OCI-LY7 (cell line): ENCODE data around the gene FGGY. TPM values are rescaled to one million over a fixed set of nuclear protein-coding genes. Genes with fewer than 3 reads are reported as not detected.

Source experiments
- BruUV-seq: library from RNA; stranded (reverse); fragments of 400-500 nt; replicated peaks from 2 replicates; lab custom pipeline; 2021; lab: Mats Ljungman, UMichigan
- CTCF ChIA-PET: fragments of 300-600 bp; sonication (Branson Sonifier 250); formaldehyde crosslinking; loops from one replicate; lab custom pipeline; 2022; ENCODE audit warnings: antibody characterized with exemption; ENCODE audit not compliant: unreplicated experiment; lab: Charles Lee
- POLR2A ChIA-PET: fragments of 300-600 bp; sonication (Branson Sonifier 250); formaldehyde crosslinking; loops from one replicate; lab custom pipeline; 2022; ENCODE audit warnings: antibody characterized with exemption; lab: Charles Lee
- DNase-seq: peaks from one replicate; pipeline ENCODE4 v3.0.0-alpha.2; 2015; ENCODE audit warnings: low spot score
- H2AFZ ChIP-seq: fragments of 200-600 bp; sonication (generic), shearing (Covaris generic); 2 replicates; pipeline ENCODE4 v1.6.1; 2014; ENCODE audit warnings: mild to moderate bottlenecking, antibody characterized with exemption, low read length, moderate library complexity
- H3K27ac ChIP-seq: fragments of 200-600 bp; sonication (generic); 2 replicates; pipeline ENCODE4 v1.5.1; 2014; ENCODE audit warnings: mixed run types, low read depth, mild to moderate bottlenecking, moderate library complexity, low read length, inconsistent platforms; ENCODE audit not compliant: poor library complexity, severe bottlenecking
- H3K36me3 ChIP-seq: fragments of 200-600 bp; sonication (generic); 2 replicates; pipeline ENCODE4 v1.6.1; 2014; ENCODE audit warnings: mild to moderate bottlenecking, antibody characterized with exemption, low read length, moderate library complexity, mixed read lengths; ENCODE audit not compliant: insufficient read depth
- H3K4me1 ChIP-seq: fragments of 200-600 bp; sonication (generic); 2 replicates; pipeline ENCODE4 v1.5.1; 2014; ENCODE audit warnings: mild to moderate bottlenecking, low read length; ENCODE audit not compliant: insufficient read depth, poor library complexity, severe bottlenecking
- H3K4me2 ChIP-seq: fragments of 200-600 bp; sonication (generic); 2 replicates; pipeline ENCODE4 v1.6.1; 2014; ENCODE audit warnings: mild to moderate bottlenecking, low read length
- H3K4me3 ChIP-seq: fragments of 200-600 bp; sonication (generic); 2 replicates; pipeline ENCODE4 v1.5.1; 2014; ENCODE audit warnings: mild to moderate bottlenecking, low read depth, low read length; ENCODE audit not compliant: poor library complexity, severe bottlenecking
- H3K79me2 ChIP-seq: fragments of 200-600 bp; sonication (generic); 2 replicates; pipeline ENCODE4 v1.6.1; 2016; ENCODE audit warnings: low read depth, mild to moderate bottlenecking, low read length, moderate library complexity, mixed read lengths; ENCODE audit not compliant: insufficient read depth
- H3K9me2 ChIP-seq: fragments of 200-600 bp; sonication (generic); 2 replicates; pipeline ENCODE4 v1.6.1; 2016; ENCODE audit warnings: mild to moderate bottlenecking, low read length, mixed read lengths; ENCODE audit not compliant: insufficient read depth
- H3K9me3 ChIP-seq: fragments of 200-600 bp; sonication (generic); 2 replicates; pipeline ENCODE4 v1.6.1; 2014; ENCODE audit warnings: mild to moderate bottlenecking, mixed run types, low read length, mixed read lengths
- H4K20me1 ChIP-seq: fragments of 200-600 bp; sonication (generic); 2 replicates; pipeline ENCODE4 v1.6.1; 2014; ENCODE audit warnings: mild to moderate bottlenecking, antibody characterized with exemption, low read length, moderate library complexity, mixed read lengths; ENCODE audit not compliant: insufficient read depth
- CTCF ChIP-seq: fragments of 200-600 bp; sonication (generic); conservative IDR thresholded peaks from 2 replicates; pipeline ENCODE4 v1.5.1; 2014; ENCODE audit warnings: mild to moderate bottlenecking, antibody characterized with exemption, low read length, moderate library complexity, mixed read lengths
- EZH2phosphoT487 ChIP-seq: fragments of 200-600 bp; sonication (generic); IDR thresholded peaks from 2 replicates; pipeline ENCODE4 v1.6.1; 2018; ENCODE audit warnings: low read depth, borderline replicate concordance, mild to moderate bottlenecking, mixed run types, antibody characterized with exemption, low read length, moderate library complexity, mixed read lengths
- intact Hi-C: fragments of 100-400 bp; cut with micrococcal nuclease; formaldehyde crosslinking; loops from one replicate; pipeline ENCODE4 v1.10.0; 2022; ENCODE audit not compliant: unreplicated experiment
- total RNA-seq, 2 experiments: library from RNA; depleted of rRNA in 1 of 2; stranded (reverse); fragments of >200 nt in 1 of 2; shearing (Covaris generic) in 1 of 2; gene quantifications; 2 replicates each; pipeline ENCODE4 v1.2.3, GENCODE V29; 2014 to 2022

Gene FGGY
- total RNA-seq, 2 experiments from 2014 or later, result 0.63 to 4.5 TPM

- Histone ChIP-seq H3K4me2 (no peak overlapping the region), H3K4me3 (no peak overlapping the region), H3K4me1 (no peaks in the 10 kb centered on the region), H3K79me2 (no peaks in the 10 kb centered on the region), H3K27ac (no peak overlapping the region), H2AFZ (no peak overlapping the region), H3K9me3 (no peaks in the 10 kb centered on the region), H4K20me1 (no peaks in the 10 kb centered on the region), H3K36me3 (no peaks in the 10 kb centered on the region), H3K9me2 (no peaks in the 10 kb centered on the region)
- DNase-seq, result no peak
- POLR2A ChIA-PET, result no interaction called here
- intact Hi-C loops, result no loop called here
- CTCF ChIA-PET, result no interaction called here
- no TSS peak for BruUV-seq
- no peak for TF ChIP-seq EZH2phosphoT487
- no peak for TF ChIP-seq CTCF
Observed at GRCh38 chr1:59635097-59635496, 338.2 kb downstream of the FGGY start.

GRCh38 chr1:59638231-59638711 is 341.4 kb downstream of the FGGY start:
- CTCF ChIA-PET, result no interaction called here
- TF ChIP-seq CTCF (no peak), EZH2phosphoT487 (no peak)
- POLR2A ChIA-PET, result interaction anchor here (0.9 kb wide), 1 partner anchor 122 kb away, joined by 3 read pairs; no protein-coding TSS in a partner anchor
- Histone ChIP-seq H4K20me1 (no peaks in the 10 kb centered on the region), H3K9me3 (no peaks in the 10 kb centered on the region), H3K79me2 (no peaks in the 10 kb centered on the region), H3K9me2 (no peaks in the 10 kb centered on the region), H3K27ac (no peak overlapping the region), H3K4me2 (no peak overlapping the region), H2AFZ (no peak overlapping the region), H3K36me3 (no peaks in the 10 kb centered on the region), H3K4me1 (no peaks in the 10 kb centered on the region), H3K4me3 (no peak overlapping the region)
- intact Hi-C loops, result no loop called here
- no peak for DNase-seq
- no TSS peak for BruUV-seq

GRCh38 chr1:59639266-59639665 is 342.4 kb downstream of the FGGY start:
- POLR2A ChIA-PET, result interaction anchor here (0.9 kb wide), 1 partner anchor 121 kb away, joined by 3 read pairs; no protein-coding TSS in a partner anchor
- DNase-seq, result no peak
- intact Hi-C loops, result no loop called here

More at GRCh38 chr1:59639266-59639665, 342.4 kb downstream of the FGGY start:
- TF ChIP-seq EZH2phosphoT487, result no peak
- TF ChIP-seq CTCF, result no peak
- H3K36me3 ChIP-seq, result no peaks in the 10 kb centered on the region
- H3K9me2 ChIP-seq, result no peaks in the 10 kb centered on the region
- H3K27ac ChIP-seq, result no peak overlapping the region
- H3K9me3 ChIP-seq, result no peaks in the 10 kb centered on the region
- no peak overlapping the region for H2AFZ ChIP-seq
- no peak overlapping the region for H3K4me3 ChIP-seq
- CTCF ChIA-PET, result no interaction called here
- H3K79me2 ChIP-seq, result no peaks in the 10 kb centered on the region
- no TSS peak for BruUV-seq
- H4K20me1 ChIP-seq, result no peaks in the 10 kb centered on the region
- no peak overlapping the region for H3K4me2 ChIP-seq
- H3K4me1 ChIP-seq, result no peaks in the 10 kb centered on the region
